GM12878 (cell line): ENCODE measurements around the gene SMIM35. TPM values are rescaled to one million over a fixed set of nuclear protein-coding genes. Genes with fewer than 3 reads are reported as not detected.

ENCODE experiments used
- ATAC-seq: fragments of 200-7000 bp; cut with Tn5 transposase; 3 replicates; pipeline ENCODE4 v1.9.1; 2020; ENCODE audit warnings: mild to moderate bottlenecking, moderate library complexity
- BruUV-seq: library from RNA; stranded (reverse); fragments of 400-500 nt; replicated peaks from 2 replicates; lab custom pipeline; 2021; lab: Mats Ljungman, UMichigan
- CTCF ChIA-PET: fragments of 300-600 bp; sonication (Branson Sonifier 250); formaldehyde crosslinking; extraction: SDS; loops from one replicate; lab custom pipeline; 2021; ENCODE audit warnings: inconsistent platforms; lab: Yijun Ruan, JAX
- POLR2A ChIA-PET: fragments of 350-600 bp; formaldehyde crosslinking; extraction: SDS; loops from one replicate; lab custom pipeline; 2021; ENCODE audit warnings: inconsistent platforms; lab: Charles Lee
- RAD21 ChIA-PET: fragments of 300-600 bp; sonication (Branson Sonifier 250); formaldehyde crosslinking; loops from one replicate; lab custom pipeline; 2023; ENCODE audit warnings: antibody characterized with exemption; ENCODE audit not compliant: unreplicated experiment; lab: Charles Lee
- SMC1A ChIA-PET: fragments of 300-600 bp; sonication (Branson Sonifier 250); formaldehyde crosslinking; loops from one replicate; lab custom pipeline; 2023; ENCODE audit not compliant: unreplicated experiment, uncharacterized antibody; lab: Charles Lee
- DNase-seq: peaks from one replicate; pipeline ENCODE4 v3.0.0-alpha.2; 2011; ENCODE audit warnings: low read depth, low spot score
- FAIRE-seq: peaks from 3 replicates; lab custom pipeline; 2011; peaks lifted over from hg19 to GRCh38; lab: Jason Lieb, UNC
- H2AFZ ChIP-seq: 2 replicates; pipeline ENCODE4 v1.6.0; 2011; ENCODE audit warnings: low read depth, low read length, control low read depth; ENCODE audit not compliant: control insufficient read depth
- H3K27ac ChIP-seq: 2 replicates; pipeline ENCODE4 v1.5.1; 2011; ENCODE audit warnings: control low read depth; ENCODE audit not compliant: control insufficient read depth, insufficient read depth
- H3K27me3 ChIP-seq, 2 experiments: replicated peaks in 1 of 2; 2 replicates each; pipeline versions ENCODE4 v1.6.0 to v1.6.1; 2011; ENCODE audit warnings: low read length in 1 of 2; ENCODE audit not compliant: control insufficient read depth in 2 of 2, insufficient read depth in 2 of 2
- H3K36me3 ChIP-seq, 2 experiments: 2 replicates each; pipeline ENCODE4 v1.5.1; 2011; ENCODE audit warnings: low read length in 1 of 2; ENCODE audit not compliant: control insufficient read depth in 2 of 2, insufficient read depth in 2 of 2
- H3K4me1 ChIP-seq: 2 replicates; pipeline ENCODE4 v1.6.1; 2011; ENCODE audit warnings: mild to moderate bottlenecking, low read length, moderate library complexity, mixed read lengths; ENCODE audit not compliant: control insufficient read depth, insufficient read depth
- H3K4me2 ChIP-seq: 2 replicates; pipeline ENCODE4 v1.6.0; 2011; ENCODE audit warnings: control low read depth; ENCODE audit not compliant: control insufficient read depth, insufficient read depth
- H3K4me3 ChIP-seq: fragments of 200-600 bp; sonication (generic); 2 replicates; pipeline ENCODE4 v1.5.1; 2016
- H3K79me2 ChIP-seq: 2 replicates; pipeline ENCODE4 v1.6.0; 2011; ENCODE audit warnings: low read length; ENCODE audit not compliant: control insufficient read depth, insufficient read depth
- H3K9ac ChIP-seq: 2 replicates; pipeline ENCODE4 v1.8.0; 2011; ENCODE audit warnings: low read length, control low read depth, mixed read lengths; ENCODE audit not compliant: control insufficient read depth, insufficient read depth
- H3K9me3 ChIP-seq: replicated peaks from 3 replicates; pipeline ENCODE4 v1.5.1; 2011; ENCODE audit warnings: mild to moderate bottlenecking, low read length; ENCODE audit not compliant: control insufficient read depth, insufficient read depth
- H4K20me1 ChIP-seq: 2 replicates; pipeline ENCODE4 v1.6.0; 2011; ENCODE audit not compliant: control insufficient read depth, insufficient read depth
- CREB1 ChIP-seq: IDR thresholded peaks from 2 replicates; pipeline ENCODE4 v1.6.1; 2012; ENCODE audit warnings: low read depth, mild to moderate bottlenecking, inconsistent platforms
- HDAC6 ChIP-seq: fragments of 200-600 bp; sonication (generic); IDR thresholded peaks from one replicate; pipeline ENCODE4 v1.8.0; 2017; ENCODE audit warnings: antibody characterized with exemption; ENCODE audit not compliant: unreplicated experiment
- IKZF1 ChIP-seq: fragments of 450-650 bp; conservative IDR thresholded peaks from 2 replicates; pipeline ENCODE4 v1.6.1; 2017; ENCODE audit warnings: antibody characterized with exemption, mild to moderate bottlenecking
- IKZF2 ChIP-seq, 2 experiments: fragments of 450-650 bp; IDR thresholded peaks; 2 replicates each; pipeline ENCODE4 v1.6.1; 2017; ENCODE audit warnings: mild to moderate bottlenecking in 2 of 2, moderate library complexity in 2 of 2
- IRF3 ChIP-seq: fragments of 450-650 bp; IDR thresholded peaks from 2 replicates; pipeline ENCODE4 v1.6.1; 2014; ENCODE audit warnings: mild to moderate bottlenecking
- MTA2 ChIP-seq: fragments of 450-650 bp; IDR thresholded peaks from 2 replicates; pipeline ENCODE4 v1.6.1; 2016; ENCODE audit warnings: low read depth, mild to moderate bottlenecking, moderate library complexity
- PBX3 ChIP-seq: IDR thresholded peaks from 2 replicates; pipeline ENCODE4 v1.6.1; 2011; ENCODE audit warnings: mild to moderate bottlenecking, low read depth, low read length, moderate library complexity; ENCODE audit not compliant: insufficient replicate concordance
- SKIL ChIP-seq: fragments of 450-650 bp; IDR thresholded peaks from 2 replicates; pipeline ENCODE4 v1.6.1; 2017; ENCODE audit warnings: mild to moderate bottlenecking, low read depth, inconsistent platforms; ENCODE audit not compliant: poor library complexity, severe bottlenecking
- ZNF384 ChIP-seq: IDR thresholded peaks from 2 replicates; pipeline ENCODE4 v1.6.1; 2012; ENCODE audit warnings: low read depth, mild to moderate bottlenecking, low read length, improper control_type of control experiment, borderline replicate concordance
- WGBS: methylation state at CpG from one replicate; pipeline ENCODE4 v1.1.6; 2016; ENCODE audit warnings: low lambda C conversion rate; ENCODE audit not compliant: insufficient replicate concordance, insufficient coverage; ENCODE audit errors: missing lambda C conversion rate; 5-methylcytosine and 5-hydroxymethylcytosine counted together
- in situ Hi-C: fragments of 300-500 bp; cut with MboI; formaldehyde crosslinking; loops from 9 replicates; pipeline ENCODE4 v1.14.3; 2018; ENCODE audit warnings: mixed read lengths
- intact Hi-C: fragments of 100-400 bp; cut with micrococcal nuclease; formaldehyde crosslinking; loops from one replicate; pipeline ENCODE4 v1.14.2; 2022; ENCODE audit not compliant: unreplicated experiment
- polyA plus RNA-seq, 11 experiments: library from polyadenylated mRNA; depleted of rRNA in 4 of 11; unstranded in 6 of 11; stranded (reverse) in 5 of 11; fragments of >200 nt; fragmentation: Nextera tagmentation in 4 of 11; fragmentation: Illumina TruSeq in 1 of 11; extraction: Ambion mirVana in 4 of 11; extraction: Trizol in 1 of 11; gene quantifications; 1 replicate in 1 of 11; 2 replicates in 10 of 11; pipeline versions ENCODE4 v1.2.1 to v1.2.3, GENCODE V29; 2011 to 2016; ENCODE audit warnings: inconsistent platforms in 2 of 11, missing spikeins in 2 of 11, low read depth in 1 of 11
- total RNA-seq, 4 experiments: library from RNA; depleted of rRNA in 3 of 4; stranded (reverse); fragments of >200 nt in 3 of 4; fragmentation: Illumina TruSeq in 1 of 4; extraction: Trizol in 1 of 4; gene quantifications; 2 replicates each; pipeline versions ENCODE4 v1.2.1 to v1.2.3, GENCODE V29; 2013 to 2021

Gene SMIM35
- total and polyA plus RNA-seq, 10 of the 15 experiments (the other 5 are each of a cell fraction or from before 2014, with no cell fraction given): 0.02 to 1.1 (median 0.05) TPM; not detected in 5

- H3K27me3 ChIP-seq: no peaks in the 10 kb centered on the region
- H3K9ac ChIP-seq: peak overlapping the region; percentile 42
- 0% methylated on average over 4 of the region's 4 CpGs for WGBS
- intact Hi-C loops: no loop called here
- CTCF ChIA-PET: interaction anchor here (0.6 to 2.5 kb wide), 9 partner anchors 9 to 192 kb away, joined by 3 to 8 read pairs (median 4); partner anchors contain the start of gene FXYD2
- no peak for TF ChIP-seq HDAC6
- no peak for TF ChIP-seq CREB1
- 0 out of 2 replicates have a peak, but pooled peaks have one; percentile 9 for TF ChIP-seq MTA2
- TF ChIP-seq PBX3: no peak
- peak in 1 of 2 experiments; percentile 11; a peak in 1 of 4 replicates for TF ChIP-seq IKZF2 (IDR thresholded peaks at IDR 0.05)
- TF ChIP-seq ZNF384: no peak
- peak; percentile 21 for TF ChIP-seq SKIL
- 0 out of 2 replicates have a peak, but pooled peaks have one; percentile 44 for TF ChIP-seq IKZF1
- TF ChIP-seq IRF3: no peak
- TF ChIP-seq, all 136 proteins: peak for 4
- H3K4me2 ChIP-seq: peak overlapping the region; percentile 49
- peaks cover 76% of the 10 kb centered on the region for H3K4me1 ChIP-seq
- ATAC-seq (no peak), DNase-seq (no peak), FAIRE-seq (no peak)
- H3K9me3 ChIP-seq: no peaks in the 10 kb centered on the region; the same call in 2 of the 3 replicates
- H4K20me1 ChIP-seq: no peaks in the 10 kb centered on the region
- ChIA-PET POLR2A (interaction anchor here (0.6 to 4.3 kb wide), 6 partner anchors 11 to 76 kb away, joined by 3 to 20 read pairs (median 6); partner anchors contain the start of gene IL10RA), RAD21 (interaction anchor here (1.1 to 4.0 kb wide), 9 partner anchors 10 to 61 kb away, joined by 3 to 34 read pairs (median 5); partner anchors contain the start of gene IL10RA), SMC1A (interaction anchor here (0.8 to 19.0 kb wide), 7 partner anchors 7 to 76 kb away, joined by 3 to 280 read pairs (median 4); partner anchors contain the start of gene IL10RA)
- TSS peak; percentile 93 for BruUV-seq
- H3K4me3 ChIP-seq: no peak overlapping the region
- H3K79me2 ChIP-seq: no peaks in the 10 kb centered on the region
- no peaks in the 10 kb centered on the region for H3K36me3 ChIP-seq
- H3K27ac ChIP-seq: peak overlapping the region; percentile 73
- in situ Hi-C loops: no loop called here
- H2AFZ ChIP-seq: no peak overlapping the region
Measured at GRCh38 chr11:118008271-118008911, 78.4 kb downstream of the SMIM35 start.
